Lung (tissue), 12 donors: ENCODE measurements around the gene ACADS. TPM values are rescaled to one million over a fixed set of nuclear protein-coding genes. Genes with fewer than 3 reads are reported as not detected.

Experiments
- ATAC-seq: fragments of 200-7000 bp; cut with Tn5 transposase; one replicate; pipeline ENCODE4 v1.9.1; 2020; ENCODE audit warnings: moderate number of reproducible peaks; ENCODE audit not compliant: insufficient read depth, low FRiP score
- DNase-seq, 3 donors: peaks; one replicate each; pipeline ENCODE4 v3.0.0-alpha.2; 2013 to 2017
- H3K27ac ChIP-seq, 2 donors: one replicate each; pipeline ENCODE4 v1.5.1; 2013; ENCODE audit warnings: mild to moderate bottlenecking in 2 of 2, moderate library complexity in 2 of 2, control low read depth in 1 of 2, inconsistent platforms in 1 of 2, low read depth in 1 of 2, low read length in 1 of 2
- H3K27me3 ChIP-seq, 3 donors: one replicate each; pipeline ENCODE4 v1.5.1; 2013; ENCODE audit warnings: low read length in 2 of 3; ENCODE audit not compliant: control insufficient read depth in 3 of 3, insufficient read depth in 3 of 3
- H3K36me3 ChIP-seq, 4 donors: one replicate each; pipeline ENCODE4 v1.5.1; 2013; ENCODE audit warnings: low read length in 4 of 4, mild to moderate bottlenecking in 1 of 4, moderate library complexity in 1 of 4; ENCODE audit not compliant: control insufficient read depth in 4 of 4, insufficient read depth in 4 of 4
- H3K4me1 ChIP-seq, 5 donors: one replicate each; pipeline ENCODE4 v1.5.1; 2013; ENCODE audit warnings: low read length in 5 of 5, mild to moderate bottlenecking in 2 of 5, moderate library complexity in 1 of 5; ENCODE audit not compliant: control insufficient read depth in 5 of 5, insufficient read depth in 5 of 5
- H3K4me3 ChIP-seq: one replicate; pipeline ENCODE4 v1.5.1; 2013; ENCODE audit warnings: mild to moderate bottlenecking, control low read depth, moderate library complexity
- H3K9ac ChIP-seq, 2 donors: one replicate each; pipeline ENCODE4 v1.5.1; 2013; ENCODE audit warnings: low read length in 2 of 2, control low read depth in 1 of 2; ENCODE audit not compliant: insufficient read depth in 1 of 2
- H3K9me3 ChIP-seq, 4 donors: one replicate each; pipeline ENCODE4 v1.5.1; 2013; ENCODE audit warnings: low read length in 3 of 4, mild to moderate bottlenecking in 1 of 4, moderate library complexity in 1 of 4; ENCODE audit not compliant: control insufficient read depth in 4 of 4, insufficient read depth in 3 of 4
- CTCF ChIP-seq: IDR thresholded peaks from 2 replicates; pipeline ENCODE4 v1.5.1; 2012; ENCODE audit warnings: mild to moderate bottlenecking; ENCODE audit errors: control extremely low read depth, extremely low read depth
- WGBS, 2 donors: extraction: QIAGEN DNeasy Blood & Tissue Kit; methylation state at CpG; one replicate each; pipeline ENCODE4 v1.1.7; 2013; 5-methylcytosine and 5-hydroxymethylcytosine counted together
- polyA plus RNA-seq, 2 donors: library from polyadenylated mRNA; stranded (reverse); fragments of 200-250 nt; gene quantifications; one replicate each; pipeline ENCODE4 v1.2.1, GENCODE V29; 2013
- total RNA-seq, 2 donors: library from RNA; depleted of rRNA in 1 of 2; stranded (reverse); fragments of >200 nt in 1 of 2; gene quantifications; one replicate each; pipeline ENCODE4 v1.2.1, GENCODE V29; 2014 to 2021
- donor health status: control.
- donor health status: control.
- donor health status: Bipolar disorder and iron deficiency.
- donor health status: healthy.
- donor health status: DM: yes; HTN: yes; CAD: no.

ACADS gene
- total and polyA plus RNA-seq, 4 donors = 16.4 to 32.4 (median 27.0) TPM

GRCh38 chr12:120689397-120690082 is 36.1 kb upstream of the ACADS start:
- no peak for TF ChIP-seq CTCF

GRCh38 chr12:120690083-120690450 is 35.6 kb upstream of the ACADS start:
- no peak for TF ChIP-seq CTCF
- ATAC-seq = no peak

More at GRCh38 chr12:120689397-120690082, 36.1 kb upstream of the ACADS start:
- peaks cover 4 to 10% (median 6%) of the 10 kb centered on the region in 4 donors for H3K36me3 ChIP-seq
- WGBS, 2 donors = 61 to 73% methylated on average over 6 of the region's 6 CpGs
- H3K4me1 ChIP-seq = peaks cover 7 to 44% (median 27%) of the 10 kb centered on the region in 5 donors
- H3K4me3 ChIP-seq = no peak overlapping the region
- ATAC-seq = no peak
- no peaks in the 10 kb centered on the region for H3K9me3 ChIP-seq
- H3K27me3 ChIP-seq = no peaks in the 10 kb centered on the region
- peak overlapping the region in 1 of 2 donors; percentile 78 for H3K9ac ChIP-seq
- H3K27ac ChIP-seq = no peak overlapping the region
- DNase-seq = peak; percentile 14 to 59 (median 32)

GRCh38 chr12:120690978-120691377 is 34.6 kb upstream of the ACADS start:
- no peak overlapping the region for H3K9ac ChIP-seq
- H3K36me3 ChIP-seq = peaks cover 12 to 23% (median 17%) of the 10 kb centered on the region in 4 donors
- DNase-seq (no peak), ATAC-seq (no peak)
- H3K27me3 ChIP-seq = no peaks in the 10 kb centered on the region
- WGBS, 2 donors = 68 to 76% methylated on average over 3 of the region's 3 CpGs
- H3K9me3 ChIP-seq = no peaks in the 10 kb centered on the region
- peaks cover 7 to 39% (median 27%) of the 10 kb centered on the region in 5 donors for H3K4me1 ChIP-seq
- no peak overlapping the region for H3K4me3 ChIP-seq
- no peak overlapping the region for H3K27ac ChIP-seq
- no peak for TF ChIP-seq CTCF

More at GRCh38 chr12:120690083-120690450, 35.6 kb upstream of the ACADS start:
- Histone ChIP-seq H3K27ac (no peak overlapping the region), H3K36me3 (peaks cover 8 to 15% (median 11%) of the 10 kb centered on the region in 4 donors), H3K9me3 (no peaks in the 10 kb centered on the region), H3K27me3 (no peaks in the 10 kb centered on the region), H3K4me1 (peaks cover 7 to 44% (median 27%) of the 10 kb centered on the region in 5 donors), H3K4me3 (no peak overlapping the region), H3K9ac (no peak overlapping the region)
- no peak for DNase-seq
- 79 to 91% methylated on average over 2 of the region's 2 CpGs for WGBS, 2 donors
